HEK293T (cell line): ENCODE results near the gene OR52N5.

Experiments used
- CTCF ChIA-PET: fragments of 350-600 bp; formaldehyde crosslinking; extraction: SDS; loops from one replicate; lab custom pipeline; 2021; ENCODE audit warnings: antibody characterized with exemption, inconsistent platforms; lab: Yijun Ruan, JAX
- POLR2A ChIA-PET: fragments of 350-600 bp; formaldehyde crosslinking; extraction: SDS; loops from one replicate; lab custom pipeline; 2020; ENCODE audit warnings: antibody characterized with exemption, inconsistent platforms; lab: Yijun Ruan, JAX
- DNase-seq: peaks from one replicate; pipeline ENCODE4 v3.0.0; 2012; ENCODE audit warnings: mixed read lengths; ENCODE audit errors: extremely low spot score
- ARNT ChIP-seq: fragments of 450-650 bp; IDR thresholded peaks from 2 replicates; pipeline ENCODE4 v1.6.1; 2017; ENCODE audit warnings: mild to moderate bottlenecking
- BHLHE40 ChIP-seq: fragments of 450-650 bp; IDR thresholded peaks from 2 replicates; pipeline ENCODE4 v1.6.1; 2016; ENCODE audit warnings: mild to moderate bottlenecking, moderate library complexity, borderline replicate concordance
- CTBP1 ChIP-seq: fragments of 450-650 bp; IDR thresholded peaks from 2 replicates; pipeline ENCODE4 v1.6.1; 2016; ENCODE audit warnings: borderline replicate concordance
- ELF4 ChIP-seq: fragments of 450-650 bp; IDR thresholded peaks from 2 replicates; pipeline ENCODE4 v1.6.1; 2017; ENCODE audit warnings: antibody characterized with exemption
- FOXA1 ChIP-seq: fragments of 450-650 bp; IDR thresholded peaks from 2 replicates; pipeline ENCODE4 v1.6.1; 2016; ENCODE audit warnings: mild to moderate bottlenecking
- FOXK2 ChIP-seq: fragments of 450-650 bp; IDR thresholded peaks from 2 replicates; pipeline ENCODE4 v1.6.1; 2016; ENCODE audit warnings: mild to moderate bottlenecking
- FOXM1 ChIP-seq: fragments of 450-650 bp; IDR thresholded peaks from 2 replicates; pipeline ENCODE4 v1.6.1; 2017; ENCODE audit warnings: mild to moderate bottlenecking, borderline replicate concordance
- HDGF ChIP-seq: fragments of 450-650 bp; IDR thresholded peaks from 2 replicates; pipeline ENCODE4 v1.6.1; 2017; ENCODE audit warnings: antibody characterized with exemption, borderline replicate concordance
- L3MBTL2 ChIP-seq: fragments of 450-650 bp; conservative IDR thresholded peaks from 2 replicates; pipeline ENCODE4 v1.6.1; 2016; ENCODE audit warnings: mild to moderate bottlenecking
- LEF1 ChIP-seq: fragments of 450-650 bp; IDR thresholded peaks from 2 replicates; pipeline ENCODE4 v1.6.1; 2017; ENCODE audit warnings: mild to moderate bottlenecking, borderline replicate concordance
- NFRKB ChIP-seq: fragments of 450-650 bp; IDR thresholded peaks from 2 replicates; pipeline ENCODE4 v1.6.1; 2016; ENCODE audit warnings: mild to moderate bottlenecking, moderate library complexity
- PKNOX1 ChIP-seq: fragments of 450-650 bp; IDR thresholded peaks from 2 replicates; pipeline ENCODE4 v1.6.1; 2016
- SP1 ChIP-seq: fragments of 450-650 bp; IDR thresholded peaks from 2 replicates; pipeline ENCODE4 v1.6.1; 2017
- SUZ12 ChIP-seq: fragments of 450-650 bp; IDR thresholded peaks from 2 replicates; pipeline ENCODE4 v1.6.1; 2016; ENCODE audit warnings: mild to moderate bottlenecking
- TARDBP ChIP-seq: fragments of 450-650 bp; IDR thresholded peaks from 2 replicates; pipeline ENCODE4 v1.6.1; 2016
- ZNF384 ChIP-seq: fragments of 450-650 bp; IDR thresholded peaks from 2 replicates; pipeline ENCODE4 v1.6.1; 2016

Gene OR52N5

DNA sequence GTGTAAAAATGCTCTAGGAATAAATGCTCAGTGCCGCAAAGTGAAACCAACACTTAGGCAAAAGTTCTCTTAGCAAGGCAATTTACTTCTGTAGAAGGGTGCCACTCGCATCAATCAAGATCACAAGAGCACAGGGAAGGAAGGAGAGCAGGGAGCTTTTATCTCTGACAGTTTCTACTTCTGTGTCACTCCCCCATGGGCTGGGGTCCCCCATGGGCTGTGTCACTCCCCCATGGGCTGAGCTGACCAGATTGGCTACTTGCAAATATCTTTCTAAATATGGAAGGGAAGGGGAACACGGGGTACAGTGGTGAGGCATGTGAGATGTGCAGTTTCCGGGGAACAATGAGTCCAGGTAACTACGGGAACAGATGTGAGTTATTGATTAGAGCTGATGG lies 26.0 kb upstream of the OR52N5 start:
- ChIA-PET POLR2A (no interaction called here), CTCF (interaction anchor here (0.5 to 1.2 kb wide), 2 partner anchors 82 to 689 kb away, joined by 3 to 4 read pairs; no protein-coding TSS in a partner anchor)
- TF ChIP-seq ELF4 (no peak), NFRKB (no peak), L3MBTL2 (no peak), CTBP1 (no peak), BHLHE40 (no peak), SP1 (no peak), FOXK2 (no peak), PKNOX1 (no peak), TARDBP (no peak), ARNT (no peak), ZNF384 (no peak), SUZ12 (no peak), FOXM1 (no peak), LEF1 (no peak), HDGF (no peak), FOXA1 (no peak)

GRCh38 chr11:5808500-5809121 lies 25.5 kb upstream of the OR52N5 start, which contains the start of gene OR52N2:
Gene OR52N2 (plus strand): TSS chr11:5808924. CDS start chr11:5820336, 11,412 bp downstream.
- POLR2A ChIA-PET = no interaction called here
- peak; percentile 55 for DNase-seq
- CTCF ChIA-PET = no interaction called here
- TF ChIP-seq ARNT (no peak), CTBP1 (no peak), SUZ12 (no peak)

More for the DNA sequence above, 26.0 kb upstream of the OR52N5 start:
- DNase-seq = no peak

DNA sequence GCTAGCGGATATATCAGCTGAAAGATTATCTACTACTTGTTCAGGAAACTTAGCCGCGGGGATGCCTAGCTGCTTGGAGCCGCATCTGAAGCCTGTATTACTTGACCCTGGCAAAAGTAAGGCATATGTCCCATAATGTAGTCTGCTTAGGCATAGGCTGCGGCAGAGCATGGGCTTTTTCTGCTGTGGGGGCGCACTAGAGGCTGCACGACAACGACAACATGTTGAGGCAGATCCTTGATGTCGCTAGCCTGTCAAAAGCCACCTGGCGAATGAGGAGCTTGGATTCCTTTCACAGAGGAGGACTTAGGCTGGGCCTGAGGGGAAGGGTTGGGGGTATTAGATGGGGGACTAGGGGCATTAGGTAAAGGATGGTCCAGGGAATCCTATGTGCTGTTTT lies 24.4 kb upstream of the OR52N5 start:
- POLR2A ChIA-PET = no interaction called here
- no peak for TF ChIP-seq NFRKB
- TF ChIP-seq FOXM1 = no peak
- TF ChIP-seq TARDBP = no peak
- TF ChIP-seq ZNF384 = no peak
- no peak for TF ChIP-seq SP1
- no peak for TF ChIP-seq ARNT
- no peak for TF ChIP-seq LEF1
- no peak for TF ChIP-seq CTBP1
- no peak for DNase-seq
- CTCF ChIA-PET = interaction anchor here (1.1 kb wide), 1 partner anchor 11 kb away, joined by 3 read pairs; no protein-coding TSS in a partner anchor

GRCh38 chr11:5803982-5804381 lies 20.8 kb upstream of the OR52N5 start:
- TF ChIP-seq NFRKB = no peak
- no peak for TF ChIP-seq ELF4
- no peak for TF ChIP-seq SUZ12
- no peak for TF ChIP-seq TARDBP
- no peak for TF ChIP-seq FOXM1
- no peak for TF ChIP-seq LEF1
- TF ChIP-seq ZNF384 = no peak
- no peak for TF ChIP-seq FOXA1
- TF ChIP-seq SP1 = no peak
- no peak for TF ChIP-seq L3MBTL2
- no peak for TF ChIP-seq CTBP1
- no peak for TF ChIP-seq HDGF
- no peak for TF ChIP-seq PKNOX1
- TF ChIP-seq BHLHE40 = no peak
- no peak for TF ChIP-seq FOXK2
- no peak for TF ChIP-seq ARNT
- CTCF ChIA-PET = no interaction called here
- no peak for DNase-seq
- POLR2A ChIA-PET = no interaction called here

DNA sequence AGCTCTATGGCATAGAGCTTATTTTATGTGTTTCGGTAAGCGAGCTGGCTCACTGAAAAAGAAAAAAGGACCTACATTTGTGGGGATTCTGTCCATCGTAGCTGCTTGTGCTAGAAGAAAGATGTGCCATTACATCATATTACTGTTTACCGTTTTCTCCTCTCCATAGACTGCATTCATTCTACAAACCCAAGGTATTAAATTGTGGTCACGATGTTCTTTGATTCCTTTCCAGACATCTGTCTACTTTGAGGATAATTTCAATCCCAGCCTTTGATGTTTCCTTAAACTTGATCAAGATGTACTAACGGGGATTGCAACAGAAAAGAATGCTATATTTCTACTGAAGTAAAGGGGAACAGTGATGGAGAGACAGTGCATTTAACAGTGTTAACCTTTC lies 13.4 kb upstream of the OR52N5 start:
- TF ChIP-seq PKNOX1 = no peak
- no peak for TF ChIP-seq ZNF384
- no peak for TF ChIP-seq ELF4
- TF ChIP-seq ARNT = no peak
- TF ChIP-seq SUZ12 = no peak
- no peak for TF ChIP-seq HDGF
- no peak for TF ChIP-seq FOXK2
- no peak for TF ChIP-seq FOXM1
- TF ChIP-seq NFRKB = no peak
- no peak for TF ChIP-seq LEF1
- no peak for TF ChIP-seq TARDBP
- no peak for TF ChIP-seq BHLHE40
- CTCF ChIA-PET = interaction anchor here (0.7 to 0.9 kb wide), 2 partner anchors 11 to 41 kb away, joined by 3 read pairs; no protein-coding TSS in a partner anchor
- no peak for DNase-seq
- POLR2A ChIA-PET = no interaction called here

DNA sequence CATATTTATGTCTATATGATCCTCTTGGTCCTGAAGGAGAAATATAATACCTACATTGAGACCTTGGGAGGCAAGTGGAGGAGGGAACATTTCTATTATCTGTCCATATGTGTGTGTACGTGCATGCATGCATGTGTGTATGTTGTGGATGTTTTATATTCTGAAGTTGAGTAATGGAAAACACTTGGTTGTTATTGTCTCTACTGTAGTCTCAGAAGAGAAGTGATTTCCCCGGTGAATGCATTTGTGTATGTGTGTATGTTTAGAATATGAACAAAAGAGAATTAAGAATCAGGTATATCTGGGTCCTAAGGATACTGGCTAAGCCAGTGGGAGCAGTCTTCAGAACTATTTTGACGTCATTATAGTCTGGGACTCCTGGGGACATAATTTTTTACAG lies 8.0 kb upstream of the OR52N5 start, which contains the start of gene OR52N1:
TSS of gene OR52N1 (minus strand) at position 101 of the 400 bp plus-strand sequence. CDS start 2,449 bp downstream, outside the sequence.
- TF ChIP-seq LEF1 (no peak), ARNT (no peak), FOXA1 (no peak), TARDBP (no peak), NFRKB (no peak), BHLHE40 (no peak), FOXM1 (no peak), L3MBTL2 (no peak), FOXK2 (no peak), ELF4 (no peak), HDGF (no peak), PKNOX1 (no peak), SUZ12 (no peak), SP1 (no peak), CTBP1 (no peak), ZNF384 (no peak)
- CTCF ChIA-PET = no interaction called here
- no peak for DNase-seq
- POLR2A ChIA-PET = no interaction called here
